SK-N-SH (cell line): ENCODE data around the gene ERMAP.

ENCODE experiments used
- CHD2 ChIP-seq: fragments of 150-350 bp; IDR thresholded peaks from 2 replicates; pipeline ENCODE4 v1.6.1; 2018; ENCODE audit warnings: low read length; ENCODE audit not compliant: partially characterized antibody
- CTCF ChIP-seq: fragments of 200-600 bp; sonication (generic); IDR thresholded peaks from 2 replicates; pipeline ENCODE4 v1.6.1; 2017; ENCODE audit warnings: antibody characterized with exemption, mild to moderate bottlenecking, moderate library complexity
- MAX ChIP-seq: IDR thresholded peaks from 2 replicates; pipeline ENCODE4 v1.4.0; 2012; ENCODE audit warnings: low read depth
- POLR2AphosphoS5 ChIP-seq: IDR thresholded peaks from 2 replicates; pipeline ENCODE4 v1.6.1; 2012; ENCODE audit warnings: low read depth, low read length
- RAD21 ChIP-seq: IDR thresholded peaks from 2 replicates; pipeline ENCODE4 v1.6.1; 2012; ENCODE audit warnings: mild to moderate bottlenecking, low read length
- SMC3 ChIP-seq: IDR thresholded peaks from 2 replicates; pipeline ENCODE4 v1.6.1; 2012; ENCODE audit warnings: low read depth, low read length, improper control_type of control experiment

GRCh38 chr1:42886800-42887199, 69.9 kb downstream of the ERMAP start:
- no peak for TF ChIP-seq CTCF
- TF ChIP-seq POLR2AphosphoS5: no peak
- TF ChIP-seq CHD2: no peak
- no peak for TF ChIP-seq RAD21
- TF ChIP-seq MAX: no peak
- TF ChIP-seq SMC3: no peak
